GM10248 (cell line): ENCODE measurements around the gene PDE1A.

Experiments used
- CTCF ChIA-PET: fragments of 300-600 bp; sonication (Branson Sonifier 250); formaldehyde crosslinking; extraction: SDS; loops from one replicate; lab custom pipeline; 2021; ENCODE audit warnings: antibody characterized with exemption; lab: Yijun Ruan, JAX
- POLR2A ChIA-PET: fragments of 350-650 bp; sonication (Branson Sonifier 250); formaldehyde crosslinking; extraction: SDS; loops from one replicate; lab custom pipeline; 2020; ENCODE audit warnings: antibody characterized with exemption; lab: Yijun Ruan, JAX
- DNase-seq: peaks from one replicate; pipeline ENCODE4 v3.0.0; 2012; ENCODE audit errors: extremely low spot score
- CTCF ChIP-seq: IDR thresholded peaks from 2 replicates; pipeline ENCODE4 v1.5.1; 2012; ENCODE audit warnings: mild to moderate bottlenecking, low read depth; ENCODE audit errors: extremely low read depth, missing control alignments, control extremely low read depth

The PDE1A gene

GRCh38 chr2:182144776-182145165 lies 282.1 kb downstream of the PDE1A start:
- DNase-seq, result no peak
- CTCF ChIA-PET, result interaction anchor here (1.3 to 1.8 kb wide), 2 partner anchors 8 to 18 kb away, joined by 3 to 6 read pairs; no protein-coding TSS in a partner anchor
- no peak for TF ChIP-seq CTCF
- POLR2A ChIA-PET, result no interaction called here

- POLR2A ChIA-PET, result no interaction called here
- TF ChIP-seq CTCF, result no peak
- no peak for DNase-seq
- CTCF ChIA-PET, result interaction anchor here (1.3 to 1.8 kb wide), 2 partner anchors 9 to 19 kb away, joined by 3 to 6 read pairs; no protein-coding TSS in a partner anchor
Observed at GRCh38 chr2:182144041-182144775, 282.6 kb downstream of the PDE1A start.

GRCh38 chr2:182142062-182142461 lies 284.8 kb downstream of the PDE1A start:
- DNase-seq, result no peak
- ChIA-PET CTCF (no interaction called here), POLR2A (no interaction called here)
- no peak for TF ChIP-seq CTCF

GRCh38 chr2:182134201-182134600 lies 292.6 kb downstream of the PDE1A start:
- no peak for TF ChIP-seq CTCF
- POLR2A ChIA-PET, result no interaction called here
- CTCF ChIA-PET, result no interaction called here
- DNase-seq, result no peak

- POLR2A ChIA-PET, result no interaction called here
- no peak for TF ChIP-seq CTCF
- CTCF ChIA-PET, result interaction anchor here (1.8 kb wide), 1 partner anchor 8 kb away, joined by 4 read pairs; no protein-coding TSS in a partner anchor
- no peak for DNase-seq
Observed at GRCh38 chr2:182133195-182133891, 293.5 kb downstream of the PDE1A start.

GRCh38 chr2:182132605-182133004 lies 294.2 kb downstream of the PDE1A start:
- no peak for DNase-seq
- ChIA-PET POLR2A (no interaction called here), CTCF (interaction anchor here (1.8 kb wide), 1 partner anchor 9 kb away, joined by 4 read pairs; no protein-coding TSS in a partner anchor)
- no peak for TF ChIP-seq CTCF
